Mammary epithelial cell (primary cell): Measurements from ENCODE around the gene PPP1R2.
"Not testable (repeated sequence)": the region's sequence is repeated elsewhere in the genome, so short reads cannot be mapped to it uniquely, and the experiment has no call there.

Experiments
- EZH2 ChIP-seq: IDR thresholded peaks from 2 replicates; pipeline ENCODE4 v1.6.1; 2012; ENCODE audit warnings: low read length, inconsistent platforms, borderline replicate concordance
- TF ChIP-seq, protein P1 (sequence below), 2 donors: IDR thresholded peaks in 1 of 2; conservative IDR thresholded peaks in 1 of 2; 2 replicates each; pipeline ENCODE4 v1.5.1; 2011 to 2012; ENCODE audit warnings: inconsistent platforms in 2 of 2, low read length in 2 of 2, mild to moderate bottlenecking in 2 of 2, control low read depth in 1 of 2, low read depth in 1 of 2; ENCODE audit not compliant: insufficient read depth in 1 of 2; ENCODE audit errors: extremely low read depth in 1 of 2

DNA sequence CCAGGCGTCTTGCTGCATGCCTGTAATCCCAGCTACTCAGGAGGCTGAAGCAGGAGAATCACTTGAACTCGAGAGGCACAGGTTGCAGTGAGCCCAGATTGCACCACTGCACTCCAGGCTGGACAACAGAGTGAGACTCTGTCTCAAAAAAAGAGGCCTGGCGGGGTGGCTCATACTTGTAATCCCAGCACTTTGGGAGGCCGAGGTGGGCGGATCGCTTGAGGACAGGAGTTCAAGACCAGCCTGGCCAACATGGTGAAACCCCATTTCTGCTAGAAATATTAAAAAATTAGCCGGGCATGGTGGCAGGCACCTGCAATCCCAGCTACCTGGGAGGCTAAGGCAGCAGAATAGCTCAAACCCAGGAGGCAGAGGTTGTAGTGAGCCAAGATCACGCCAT is 68.0 kb downstream of the PPP1R2 start:
- TF ChIP-seq, protein P1, sequence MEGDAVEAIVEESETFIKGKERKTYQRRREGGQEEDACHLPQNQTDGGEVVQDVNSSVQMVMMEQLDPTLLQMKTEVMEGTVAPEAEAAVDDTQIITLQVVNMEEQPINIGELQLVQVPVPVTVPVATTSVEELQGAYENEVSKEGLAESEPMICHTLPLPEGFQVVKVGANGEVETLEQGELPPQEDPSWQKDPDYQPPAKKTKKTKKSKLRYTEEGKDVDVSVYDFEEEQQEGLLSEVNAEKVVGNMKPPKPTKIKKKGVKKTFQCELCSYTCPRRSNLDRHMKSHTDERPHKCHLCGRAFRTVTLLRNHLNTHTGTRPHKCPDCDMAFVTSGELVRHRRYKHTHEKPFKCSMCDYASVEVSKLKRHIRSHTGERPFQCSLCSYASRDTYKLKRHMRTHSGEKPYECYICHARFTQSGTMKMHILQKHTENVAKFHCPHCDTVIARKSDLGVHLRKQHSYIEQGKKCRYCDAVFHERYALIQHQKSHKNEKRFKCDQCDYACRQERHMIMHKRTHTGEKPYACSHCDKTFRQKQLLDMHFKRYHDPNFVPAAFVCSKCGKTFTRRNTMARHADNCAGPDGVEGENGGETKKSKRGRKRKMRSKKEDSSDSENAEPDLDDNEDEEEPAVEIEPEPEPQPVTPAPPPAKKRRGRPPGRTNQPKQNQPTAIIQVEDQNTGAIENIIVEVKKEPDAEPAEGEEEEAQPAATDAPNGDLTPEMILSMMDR (conservative IDR thresholded peaks at IDR 0.05 in 1 of 2, IDR thresholded peaks at IDR 0.05 in 1 of 2; ENCODE audit: extremely low read depth in 1 of 2, insufficient read depth in 1 of 2, low read depth in 1 of 2, low read length in 2 of 2) = not testable (repeated sequence)
- not testable (repeated sequence) for TF ChIP-seq EZH2
